GM18858 (cell line): ENCODE data around the gene SPECC1.
"Not testable (repeated sequence)": the region's sequence is repeated elsewhere in the genome, so short reads cannot be mapped to it uniquely, and the experiment has no call there.

Experiments
- ATAC-seq: cut with Tn5 transposase; IDR thresholded peaks from one replicate; pipeline ENCODE4 v1.9.1; 2021; ENCODE audit not compliant: unreplicated experiment

SPECC1 gene

DNA sequence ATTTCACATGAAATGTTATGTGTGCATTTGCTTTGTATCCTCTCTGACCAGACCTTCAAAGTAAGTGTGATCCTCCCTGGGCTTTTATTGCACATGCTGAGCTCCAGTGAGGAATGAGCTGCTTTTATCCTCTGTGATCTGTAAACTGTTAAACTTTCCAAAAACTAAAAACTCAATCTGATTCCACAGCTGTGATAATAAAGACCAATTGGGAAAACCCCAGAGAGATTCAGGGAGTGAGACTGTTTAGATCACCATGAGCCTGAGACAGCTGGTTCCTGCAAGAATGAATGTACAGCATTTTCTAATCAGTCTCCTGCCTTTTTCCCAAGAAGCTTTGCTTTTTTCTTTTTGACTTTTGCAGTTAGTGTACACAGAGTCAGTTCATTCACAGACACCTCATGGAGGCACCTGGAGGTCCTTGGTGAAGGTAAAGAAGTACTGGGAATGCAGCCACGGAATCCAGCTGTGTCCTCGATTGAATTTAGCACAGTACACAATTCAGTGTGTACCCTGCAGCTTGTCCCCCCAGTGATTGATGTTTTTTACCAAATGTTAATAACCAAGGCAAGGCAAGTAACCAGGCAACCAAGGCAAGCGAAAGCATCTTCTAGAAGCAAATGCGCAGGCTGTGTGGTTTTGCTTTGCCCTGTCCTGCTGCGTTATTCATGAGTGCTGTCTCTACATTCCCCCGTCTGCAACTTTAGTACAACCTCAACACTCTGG lies 275.6 kb downstream of the SPECC1 start:
- no peak for ATAC-seq

GRCh38 chr17:20289984-20290383 lies 280.8 kb downstream of the SPECC1 start:
- ATAC-seq, result no peak

DNA sequence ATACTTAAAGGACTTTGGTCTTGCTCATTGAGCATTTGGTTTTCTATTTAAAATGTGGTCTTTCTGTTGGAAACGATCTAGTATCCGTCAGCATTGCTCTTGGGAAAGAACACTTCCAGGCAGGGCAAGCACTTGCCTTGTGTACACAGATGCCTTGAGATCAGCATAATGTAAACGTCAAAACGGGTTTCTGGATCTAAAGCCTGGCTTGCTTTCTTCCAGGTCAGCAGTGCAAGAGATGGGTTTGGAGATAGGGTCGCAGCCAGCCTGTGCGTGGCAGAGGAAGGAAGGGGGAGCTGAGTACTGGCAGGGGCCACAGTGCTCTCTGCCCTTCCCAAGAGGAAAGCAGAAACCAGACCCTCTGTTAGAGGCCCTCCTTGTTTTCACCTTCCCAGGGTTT lies 282.7 kb downstream of the SPECC1 start:
- ATAC-seq, result no peak

GRCh38 chr17:20293501-20293900 lies 284.3 kb downstream of the SPECC1 start:
- ATAC-seq, result no peak

DNA sequence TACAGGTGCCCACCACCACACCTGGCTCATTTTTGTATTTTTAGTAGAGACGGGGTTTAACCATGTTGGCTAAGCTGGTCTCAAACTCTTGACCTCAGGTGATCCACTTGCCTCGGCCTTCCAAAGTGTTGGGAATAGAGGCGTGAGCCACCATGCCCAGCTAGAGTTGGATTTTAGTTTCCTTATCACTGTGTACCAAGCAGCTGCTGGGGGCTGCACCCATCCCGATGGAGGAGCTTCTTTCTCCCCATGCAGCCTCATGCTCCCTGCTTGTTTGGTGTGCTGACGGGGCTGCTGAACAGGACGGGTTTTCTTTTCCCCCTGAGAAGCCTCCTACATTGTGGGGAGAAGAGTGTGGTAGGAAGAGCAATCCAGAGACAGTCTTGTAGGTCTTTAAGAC lies 285.0 kb downstream of the SPECC1 start:
- ATAC-seq, result no peak

- no peak for ATAC-seq
These were observed 289.9 kb downstream of the SPECC1 start for GRCh38 chr17:20299013-20299412.

GRCh38 chr17:20300436-20300934 lies 291.3 kb downstream of the SPECC1 start:
- no peak for ATAC-seq

DNA sequence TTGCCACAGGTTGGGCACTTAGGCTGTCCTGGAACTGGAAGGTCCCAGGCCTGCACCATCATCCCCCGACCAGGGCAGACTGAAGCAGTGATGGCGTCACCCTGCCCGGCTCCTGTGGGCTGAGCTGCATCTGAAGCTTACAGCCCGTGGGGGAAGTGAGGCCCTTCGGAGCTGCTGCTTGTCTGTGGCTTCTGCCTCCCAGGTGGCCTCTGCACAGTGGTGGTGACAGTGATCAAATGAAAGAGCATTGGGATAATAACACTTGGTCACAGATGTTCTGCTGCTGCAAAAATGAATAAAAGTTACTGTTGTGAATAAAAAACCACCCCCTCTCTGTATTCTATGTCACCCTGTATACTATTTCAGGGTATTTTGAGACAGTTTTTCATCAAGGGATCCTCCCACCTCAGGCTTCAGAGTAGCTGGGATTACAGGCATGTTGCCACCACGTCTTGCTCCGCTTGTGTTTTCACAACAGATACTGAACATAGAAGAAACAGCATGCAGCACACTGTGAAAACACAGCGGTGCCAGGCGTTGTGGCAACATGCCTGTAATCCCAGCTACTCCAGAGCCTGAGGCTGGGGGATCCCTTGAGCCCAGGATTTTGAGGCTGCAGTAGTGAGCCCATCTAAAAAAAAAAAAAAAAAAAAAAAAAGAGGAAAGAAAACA lies 293.2 kb downstream of the SPECC1 start:
- ATAC-seq, result no peak

DNA sequence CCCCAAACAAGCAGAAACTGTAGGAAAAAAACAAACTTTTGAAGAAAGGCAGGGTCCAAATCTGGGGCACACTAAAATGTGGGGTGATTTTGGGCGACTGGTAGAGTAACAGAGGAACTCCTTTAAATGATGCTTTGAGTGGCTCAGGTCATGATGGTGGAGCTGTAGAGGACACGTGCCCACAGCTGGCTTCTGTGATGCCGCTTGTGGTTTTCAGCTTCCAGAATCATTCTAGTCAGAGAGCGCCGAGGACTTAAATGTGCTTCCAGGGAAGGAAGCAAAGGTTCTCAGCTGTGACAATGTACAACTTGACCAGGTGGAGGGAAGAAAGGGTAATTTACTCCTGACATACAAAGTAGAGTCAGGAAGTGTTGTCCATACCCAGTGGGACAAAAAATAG lies 295.8 kb downstream of the SPECC1 start:
- no peak for ATAC-seq

GRCh38 chr17:20306924-20307323 lies 297.8 kb downstream of the SPECC1 start:
- no peak for ATAC-seq

GRCh38 chr17:20307326-20307910 lies 298.3 kb downstream of the SPECC1 start:
- no peak for ATAC-seq

DNA sequence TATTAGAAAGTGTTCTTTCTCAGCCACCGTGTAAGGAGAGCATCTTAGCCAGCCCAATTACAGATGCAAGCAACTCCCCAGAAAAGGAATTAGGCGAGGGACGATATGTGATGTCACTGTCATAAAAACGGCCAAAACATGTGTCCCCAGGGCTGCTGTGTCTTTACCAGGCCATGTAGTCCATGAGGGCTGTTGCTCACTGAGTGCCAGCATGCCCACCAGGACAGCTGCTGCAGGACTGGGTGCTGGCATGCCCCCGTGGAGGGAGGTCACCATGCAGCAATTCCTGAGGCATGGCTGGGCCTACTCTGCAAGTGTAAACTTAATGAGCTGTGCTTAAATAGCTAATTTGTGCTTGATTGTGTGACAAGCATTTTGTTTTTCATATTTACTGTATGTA lies 301.3 kb downstream of the SPECC1 start:
- ATAC-seq, result no peak

GRCh38 chr17:20313306-20313705 lies 304.1 kb downstream of the SPECC1 start:
- ATAC-seq, result no peak

DNA sequence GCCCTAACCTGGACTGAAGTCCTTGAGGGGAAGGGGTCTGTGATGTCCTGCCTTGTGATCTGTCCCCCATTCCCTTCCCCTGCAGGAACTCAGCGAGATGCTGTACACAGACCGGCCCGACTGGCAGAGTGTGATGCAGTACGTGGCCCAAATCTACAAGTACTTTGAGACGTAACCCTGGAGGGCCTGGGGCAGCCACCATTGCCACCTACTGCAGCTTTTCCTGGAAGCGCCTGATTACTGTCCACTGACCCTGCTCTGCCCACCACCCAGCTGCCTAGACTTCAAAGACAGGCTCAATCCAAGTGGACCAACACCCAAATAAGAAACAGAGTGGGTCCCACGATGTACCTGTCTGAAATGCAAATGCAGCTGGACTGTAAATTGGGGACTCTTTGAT lies 304.7 kb downstream of the SPECC1 start:
- ATAC-seq, result no peak

DNA sequence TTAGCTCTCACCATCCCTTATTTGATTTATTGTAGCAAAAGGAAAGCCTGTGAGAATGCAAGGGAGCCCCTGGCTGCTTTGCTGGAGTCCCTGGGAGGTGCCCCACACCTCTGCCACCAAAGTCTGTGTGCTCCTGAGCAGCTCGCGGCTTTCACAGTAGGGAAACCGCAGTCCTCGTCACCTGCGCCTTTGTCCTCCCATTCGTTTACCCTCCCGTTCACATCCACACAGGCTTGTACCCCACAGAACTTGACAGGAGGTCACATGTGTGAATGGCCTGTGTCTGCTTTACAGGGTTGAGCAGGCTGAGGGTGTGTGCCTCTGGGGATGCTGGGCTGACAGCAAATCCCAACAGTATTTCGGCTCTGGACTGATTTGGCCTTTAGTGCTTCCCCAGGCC lies 305.7 kb downstream of the SPECC1 start:
- ATAC-seq, result no peak

DNA sequence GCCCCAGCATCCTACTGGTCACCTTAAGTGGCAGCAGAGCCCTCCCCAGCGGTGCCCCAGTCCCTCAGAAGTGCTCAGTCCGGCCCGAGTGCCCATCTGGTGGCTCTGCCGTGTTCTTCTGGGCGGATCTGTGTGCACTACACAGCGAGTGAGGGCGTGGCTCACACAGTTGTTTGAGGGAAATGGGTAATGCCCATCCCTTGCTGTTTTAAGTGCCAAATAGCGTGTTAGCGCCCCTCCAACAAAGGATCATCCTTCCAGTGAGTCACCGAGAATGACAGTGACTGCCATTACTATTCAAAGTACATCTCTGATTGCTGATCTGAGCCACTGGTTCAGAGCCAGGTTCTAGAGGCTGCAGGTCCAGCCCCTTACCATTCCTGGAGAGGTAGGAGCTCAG lies 306.2 kb downstream of the SPECC1 start:
- no peak for ATAC-seq

DNA sequence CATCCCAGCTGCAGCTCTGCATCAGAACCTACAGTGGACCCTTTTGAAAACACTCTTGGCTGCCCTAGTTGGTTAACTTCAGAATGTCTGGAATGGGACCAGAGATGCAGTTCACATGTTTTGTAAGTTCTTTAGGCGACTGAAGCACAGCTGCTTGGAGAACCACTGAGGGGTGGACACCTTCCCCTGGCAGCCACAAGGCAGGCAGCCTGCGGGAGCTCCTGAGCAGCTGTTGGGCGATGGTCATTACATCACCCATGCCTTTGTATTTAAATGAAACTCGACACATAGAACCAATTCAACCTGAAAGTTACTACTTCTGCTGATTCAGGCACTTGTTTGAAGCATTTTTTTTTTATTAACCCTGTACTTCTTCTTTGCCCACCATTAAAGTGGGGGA lies 306.7 kb downstream of the SPECC1 start:
- ATAC-seq, result no peak

GRCh38 chr17:20320535-20321229 lies 311.5 kb downstream of the SPECC1 start:
- ATAC-seq, result peak; percentile 58

DNA sequence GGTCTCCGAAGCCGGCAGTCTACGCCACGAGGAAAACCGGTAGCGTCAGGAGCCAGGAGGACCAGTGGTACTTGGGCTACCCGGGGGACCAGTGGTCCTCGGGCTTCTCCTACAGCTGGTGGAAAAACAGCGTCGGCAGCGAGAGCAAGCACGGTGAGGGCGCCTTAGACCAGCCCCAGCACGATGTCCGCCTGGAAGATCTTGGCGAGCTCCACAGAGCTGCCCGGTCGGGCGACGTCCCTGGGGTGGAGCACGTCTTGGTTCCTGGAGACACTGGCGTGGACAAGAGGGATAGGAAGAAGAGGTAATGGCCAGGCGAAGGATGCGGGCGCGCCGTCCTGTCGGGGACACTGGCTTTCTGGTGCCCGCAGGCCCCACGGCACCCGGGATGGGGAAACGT lies 312.2 kb downstream of the SPECC1 start:
- not testable (repeated sequence) for ATAC-seq

DNA sequence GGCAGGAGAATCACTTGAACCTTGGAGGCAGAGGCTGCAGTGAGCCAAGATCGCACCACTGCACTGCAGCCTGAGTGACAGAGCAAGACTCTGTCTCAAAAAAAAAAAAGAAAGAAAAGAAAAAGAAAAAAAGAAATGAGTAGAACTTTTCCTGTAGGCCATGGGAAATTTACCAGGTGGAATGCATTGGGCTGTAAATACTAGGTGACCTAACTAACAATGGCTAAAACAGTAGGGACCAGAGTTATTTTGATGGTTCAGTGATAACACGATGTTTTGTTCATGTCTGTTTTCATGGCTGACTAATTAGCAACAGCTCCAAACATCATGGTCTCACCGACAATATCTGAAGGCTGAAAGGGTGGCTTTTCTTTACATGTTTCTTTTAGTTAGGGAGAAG lies 318.6 kb downstream of the SPECC1 start:
- ATAC-seq, result not testable (repeated sequence)

GRCh38 chr17:20351405-20351804 lies 342.2 kb downstream of the SPECC1 start:
- ATAC-seq, result not testable (repeated sequence)

GRCh38 chr17:20352567-20352966 lies 343.4 kb downstream of the SPECC1 start:
- ATAC-seq, result not testable (repeated sequence)
